GM19025 (cell line): ENCODE results near the gene ZNF483.
"Not testable (repeated sequence)": the region's sequence is repeated elsewhere in the genome, so short reads cannot be mapped to it uniquely, and the experiment has no call there.

ENCODE experiments used
- ATAC-seq: cut with Tn5 transposase; IDR thresholded peaks from one replicate; pipeline ENCODE4 v1.9.1; 2021; ENCODE audit warnings: mild to moderate bottlenecking, low read depth, moderate library complexity; ENCODE audit not compliant: unreplicated experiment

Gene ZNF483

DNA sequence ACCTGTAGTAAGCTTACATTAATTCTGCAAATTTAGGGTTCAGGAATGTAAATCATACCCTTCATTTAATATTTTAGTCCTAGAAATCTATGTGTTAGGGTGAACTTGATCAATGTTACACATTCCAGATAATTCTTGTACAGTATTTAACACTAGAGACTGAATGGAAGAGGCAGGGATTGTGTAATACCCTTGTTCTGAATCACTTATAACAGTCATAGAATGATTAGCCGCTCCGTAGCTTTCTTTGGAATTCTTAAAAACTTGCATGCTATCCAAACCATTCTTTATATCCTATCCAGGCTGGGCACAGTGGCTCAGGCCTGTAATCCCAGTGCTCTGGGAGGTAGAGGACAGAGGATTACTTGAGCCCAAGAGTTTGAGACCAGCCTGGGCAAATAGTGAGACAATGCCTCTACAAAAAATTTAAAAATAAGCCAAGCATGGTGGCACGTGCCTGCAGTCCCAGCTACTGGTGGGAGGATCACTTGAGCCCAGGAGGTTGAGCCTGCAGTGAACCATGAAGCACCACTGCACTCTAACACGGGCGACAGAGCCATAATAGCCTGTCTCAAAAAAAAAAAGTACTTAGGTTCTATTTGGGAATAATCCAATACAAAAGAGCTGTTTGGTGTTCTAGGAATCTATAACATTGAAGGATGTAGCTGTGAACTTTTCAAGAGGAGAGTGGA, 8.3 kb downstream of the ZNF483 start:
- no peak for ATAC-seq

DNA sequence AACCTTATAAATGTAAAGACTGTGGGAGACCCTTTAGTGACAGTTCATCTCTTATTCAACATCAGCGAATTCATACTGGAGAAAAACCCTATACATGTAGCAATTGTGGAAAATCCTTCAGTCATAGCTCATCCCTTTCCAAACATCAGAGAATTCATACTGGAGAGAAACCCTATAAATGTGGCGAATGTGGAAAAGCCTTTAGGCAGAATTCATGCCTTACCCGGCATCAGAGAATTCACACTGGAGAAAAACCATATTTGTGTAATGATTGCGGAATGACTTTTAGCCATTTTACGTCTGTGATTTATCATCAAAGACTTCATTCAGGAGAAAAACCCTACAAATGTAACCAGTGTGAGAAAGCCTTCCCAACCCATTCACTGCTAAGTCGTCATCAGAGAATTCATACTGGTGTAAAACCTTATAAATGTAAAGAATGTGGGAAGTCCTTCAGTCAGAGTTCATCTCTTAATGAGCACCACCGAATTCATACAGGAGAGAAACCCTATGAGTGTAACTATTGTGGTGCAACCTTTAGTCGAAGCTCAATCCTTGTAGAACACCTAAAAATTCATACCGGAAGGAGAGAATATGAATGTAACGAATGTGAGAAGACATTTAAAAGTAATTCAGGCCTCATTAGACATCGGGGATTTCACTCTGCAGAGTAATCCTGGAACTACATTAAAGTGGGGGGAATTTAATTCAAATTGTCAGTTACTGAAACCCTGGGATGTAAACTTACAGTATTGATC, 17.7 kb downstream of the ZNF483 start:
- no peak for ATAC-seq

DNA sequence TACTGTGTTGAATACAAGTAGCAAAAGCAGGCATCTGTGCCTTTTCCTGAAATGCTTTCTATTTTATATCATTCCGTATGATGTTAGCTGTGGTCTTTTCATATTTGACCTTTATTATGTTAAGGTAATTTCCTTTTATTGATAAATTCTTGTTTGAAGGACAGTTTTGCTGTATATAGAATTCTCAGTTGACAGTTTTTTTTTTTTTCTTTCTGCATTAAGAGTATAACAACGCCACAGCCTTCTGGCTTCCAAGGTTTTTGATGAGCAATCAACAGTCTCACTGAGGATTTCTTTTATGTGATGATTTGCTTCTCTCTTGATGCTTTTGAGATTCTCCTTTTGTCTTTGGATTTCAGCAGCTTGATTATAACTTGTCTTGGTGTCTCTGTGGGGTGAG, 23.6 kb downstream of the ZNF483 start:
- ATAC-seq: no peak

- ATAC-seq: not testable (repeated sequence)
Observed at GRCh38 chr9:111555425-111555824, 30.4 kb downstream of the ZNF483 start.

DNA sequence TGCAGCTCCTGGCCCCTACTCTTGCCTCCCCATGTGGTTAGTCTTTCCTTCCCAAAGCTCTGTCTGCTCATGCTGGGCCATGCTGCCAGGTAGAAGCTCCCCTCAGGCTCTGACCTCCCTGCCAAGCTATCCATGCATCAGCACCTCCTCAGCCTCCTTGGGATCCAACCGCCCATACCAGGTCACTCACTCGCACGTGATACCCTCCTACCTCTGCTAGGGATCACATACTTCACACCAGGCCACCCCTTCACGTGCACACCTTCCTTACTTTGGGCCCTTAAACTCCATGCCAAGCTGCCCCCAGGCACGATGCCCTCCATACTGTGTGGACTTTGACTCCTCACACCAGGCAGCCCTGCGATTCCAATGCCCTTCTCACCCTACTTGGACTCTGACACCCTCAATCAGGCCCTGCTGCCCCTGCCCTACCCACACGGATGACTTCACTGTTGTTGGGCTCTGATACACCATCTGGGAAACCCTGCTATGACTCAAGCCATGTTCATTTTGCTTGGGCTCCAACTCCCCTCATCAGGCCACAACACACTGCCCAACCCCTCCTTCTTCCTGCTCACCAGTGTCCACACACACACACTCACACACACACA, 34.1 kb downstream of the ZNF483 start:
- ATAC-seq: no peak

GRCh38 chr9:111561165-111561719, 36.3 kb downstream of the ZNF483 start:
- no peak for ATAC-seq

DNA sequence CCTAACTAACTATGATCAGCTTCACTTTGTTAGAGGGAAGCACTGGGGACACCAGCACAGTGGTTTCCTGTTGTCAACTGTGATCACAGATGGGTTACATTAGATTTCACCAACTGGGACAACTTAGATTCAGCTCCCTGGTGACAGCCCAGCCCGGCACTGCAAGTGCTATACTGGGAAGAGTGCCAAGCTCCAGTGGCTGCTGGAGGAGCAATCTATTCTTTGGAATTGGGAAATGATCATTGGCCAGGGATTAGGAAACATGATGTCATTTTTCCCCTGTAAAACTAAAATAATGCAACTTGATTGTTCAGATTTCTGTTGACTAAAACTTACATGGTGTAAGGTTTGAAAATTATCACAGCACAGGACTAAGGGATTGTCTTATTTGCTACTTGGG, 41.3 kb downstream of the ZNF483 start:
- ATAC-seq: no peak

DNA sequence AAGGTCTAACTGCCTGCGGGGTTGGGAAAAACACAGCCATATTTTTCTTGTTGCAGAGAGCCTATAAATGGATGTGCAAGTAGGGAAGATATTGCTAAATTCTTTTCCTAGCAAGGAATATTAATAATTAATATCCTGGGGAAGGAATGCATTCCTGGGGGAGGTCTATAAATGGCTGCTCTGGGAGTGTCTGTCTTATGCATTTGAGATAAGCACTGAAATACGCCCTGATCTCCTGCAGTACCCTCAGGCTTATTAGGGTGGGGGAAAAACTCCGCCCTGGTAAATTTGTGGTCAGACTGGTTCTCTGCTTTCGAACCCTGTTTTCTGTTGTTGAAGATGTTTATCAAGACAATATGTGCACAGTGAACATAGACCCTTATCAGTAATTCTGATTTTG, 43.1 kb downstream of the ZNF483 start:
- not testable (repeated sequence) for ATAC-seq

DNA sequence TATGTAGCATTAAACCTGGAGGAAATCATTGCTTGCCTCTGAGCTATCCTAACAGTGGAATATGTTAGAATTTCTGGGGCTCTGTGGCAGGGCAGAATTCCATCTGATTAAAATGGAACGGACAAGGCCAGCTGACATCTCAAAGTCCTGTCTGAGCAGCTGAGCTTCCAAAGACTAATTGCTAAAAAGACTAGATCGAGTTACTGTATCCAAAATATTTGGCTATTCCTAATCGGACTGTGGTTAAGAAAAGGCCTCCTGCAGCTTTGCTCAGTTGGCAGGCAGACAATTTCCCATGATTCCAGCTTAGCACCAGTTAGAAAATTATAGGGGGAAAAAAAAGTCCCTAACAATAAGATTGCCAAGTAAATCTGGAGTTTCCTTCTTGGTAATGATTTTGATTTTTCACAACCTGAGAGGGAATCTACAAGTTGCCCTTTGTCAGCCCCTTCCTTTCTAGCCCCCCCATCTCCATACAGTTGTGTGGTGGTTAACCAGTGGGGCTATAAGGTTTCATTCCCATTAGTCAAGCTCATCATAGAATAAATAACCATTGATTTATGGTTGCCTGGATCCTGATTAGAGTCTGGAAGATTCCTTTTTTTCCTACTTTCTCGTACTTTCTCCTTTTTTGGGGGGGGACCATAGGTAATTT, 48.1 kb downstream of the ZNF483 start:
- no peak for ATAC-seq

GRCh38 chr9:111582888-111583287, 57.9 kb downstream of the ZNF483 start:
- no peak for ATAC-seq

DNA sequence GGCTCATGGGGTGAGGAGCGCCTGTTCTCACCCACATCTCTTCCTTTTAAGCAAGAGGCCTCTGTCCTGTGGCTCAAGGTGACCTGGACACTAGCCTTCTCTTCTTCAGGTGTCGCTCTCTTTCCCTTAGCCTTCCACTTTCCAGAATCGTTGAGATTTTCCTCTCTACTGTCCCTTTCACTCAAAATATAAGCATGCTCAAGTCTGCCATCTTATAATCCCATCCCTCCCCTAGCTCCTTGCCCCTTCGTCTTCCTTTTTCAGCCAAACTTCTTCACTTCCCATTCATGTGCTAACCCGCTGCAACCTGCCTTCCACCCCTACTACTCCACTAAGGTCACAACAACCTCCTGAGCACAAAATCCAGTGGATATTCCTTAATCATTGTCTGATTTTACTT, 61.4 kb downstream of the ZNF483 start:
- no peak for ATAC-seq

- ATAC-seq: no peak
Observed at GRCh38 chr9:111588846-111589245, 63.9 kb downstream of the ZNF483 start.

GRCh38 chr9:111597852-111598732, 73.1 kb downstream of the ZNF483 start:
- no peak for ATAC-seq

GRCh38 chr9:111598733-111599091, 73.7 kb downstream of the ZNF483 start:
- no peak for ATAC-seq

DNA sequence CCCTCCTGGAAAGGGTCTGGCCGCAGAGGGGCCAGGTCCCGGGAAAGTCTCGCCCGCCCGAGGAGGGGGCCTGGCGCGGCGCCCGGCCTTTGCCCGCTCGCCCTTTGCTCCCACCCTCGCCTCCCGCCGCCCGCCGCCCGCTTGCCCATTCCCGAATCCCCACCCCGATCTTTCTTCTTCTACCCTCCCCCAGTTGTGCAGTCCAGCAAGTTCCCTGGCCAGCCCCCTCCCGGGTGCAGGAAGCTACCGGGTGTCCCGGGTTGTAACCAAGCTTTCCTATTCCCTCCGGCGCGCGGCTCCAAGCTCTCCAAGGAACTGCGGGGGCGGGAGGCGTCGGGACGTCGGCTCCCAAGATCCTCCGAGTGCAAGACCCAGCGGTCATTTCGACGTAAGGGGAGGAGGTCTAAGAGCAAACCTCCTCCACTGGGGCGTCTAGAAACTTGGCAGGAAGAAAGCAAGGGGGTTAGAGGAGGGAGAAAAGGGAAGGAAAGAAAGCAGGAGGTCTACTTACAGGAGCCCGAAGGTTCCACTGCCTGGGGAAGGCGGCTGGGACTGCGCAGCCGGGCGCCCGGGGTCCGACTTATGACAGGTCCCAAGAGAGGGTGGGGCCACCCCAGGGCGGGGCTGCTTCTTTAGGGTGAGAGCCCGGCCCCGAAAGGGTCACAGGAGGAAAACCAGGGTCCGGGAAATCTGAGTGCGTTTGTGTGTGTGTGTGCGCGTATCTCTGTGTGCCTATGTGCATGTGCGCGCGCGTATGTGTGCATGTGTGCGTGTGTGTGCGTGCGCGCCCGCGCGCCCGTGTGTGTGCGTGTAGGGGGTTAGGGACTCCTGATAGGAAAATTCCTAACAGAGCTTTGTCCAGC, 74.3 kb downstream of the ZNF483 start, which contains the start of gene PTGR1:
PTGR1 (minus strand) TSS at position 556 of the 863 bp plus-strand sequence. CDS start 2,225 bp downstream, outside the sequence.
- ATAC-seq: no peak

DNA sequence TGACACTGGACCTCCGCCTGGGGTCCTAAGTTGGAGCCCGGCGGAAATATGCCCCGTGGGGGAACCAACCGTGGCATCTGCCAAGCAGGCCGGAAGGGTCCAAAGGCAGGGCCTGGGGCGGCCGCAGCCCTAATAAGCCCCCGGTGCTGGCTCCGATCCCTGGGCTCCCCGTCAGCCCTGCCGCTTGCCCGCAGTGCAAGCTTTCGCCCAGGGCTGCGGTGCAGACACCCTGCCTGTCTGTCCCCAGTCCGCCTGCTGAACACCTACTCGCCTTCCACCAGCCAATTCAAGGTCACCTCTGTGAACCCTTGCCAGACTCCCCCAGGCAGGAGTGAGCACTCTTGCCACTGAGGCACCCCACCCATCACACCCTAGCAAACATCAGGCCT, 75.0 kb downstream of the ZNF483 start:
- no peak for ATAC-seq

GRCh38 chr9:111601237-111602018, 76.4 kb downstream of the ZNF483 start:
- no peak for ATAC-seq

DNA sequence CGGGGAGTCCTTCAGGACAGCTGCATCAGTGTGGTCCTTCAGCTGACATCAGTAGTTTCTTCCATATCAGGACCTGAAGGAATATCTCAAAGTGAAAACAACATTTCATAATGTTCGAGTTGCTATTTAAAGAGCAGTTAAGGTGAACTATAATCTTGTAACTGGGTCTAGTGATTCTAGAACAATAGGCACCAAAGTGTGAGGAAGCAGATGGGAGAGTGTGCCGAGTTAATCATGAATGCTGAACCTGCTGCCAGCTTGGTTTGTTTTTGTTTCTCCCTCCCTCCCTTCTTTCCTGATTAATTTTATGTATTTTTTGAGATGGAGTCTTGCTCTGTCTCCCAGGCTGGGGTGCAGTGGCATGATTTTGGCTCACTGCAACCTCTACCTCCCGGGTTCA, 78.1 kb downstream of the ZNF483 start:
- ATAC-seq: no peak
